ENCODE results near the gene TYRO3. TPM values are rescaled to one million over a fixed set of nuclear protein-coding genes. Genes with fewer than 3 reads are reported as not detected.

Gene TYRO3
- total RNA-seq, 4 donors from 2014 or later, result 4.6 to 8.7 (median 7.1) TPM

DNA sequence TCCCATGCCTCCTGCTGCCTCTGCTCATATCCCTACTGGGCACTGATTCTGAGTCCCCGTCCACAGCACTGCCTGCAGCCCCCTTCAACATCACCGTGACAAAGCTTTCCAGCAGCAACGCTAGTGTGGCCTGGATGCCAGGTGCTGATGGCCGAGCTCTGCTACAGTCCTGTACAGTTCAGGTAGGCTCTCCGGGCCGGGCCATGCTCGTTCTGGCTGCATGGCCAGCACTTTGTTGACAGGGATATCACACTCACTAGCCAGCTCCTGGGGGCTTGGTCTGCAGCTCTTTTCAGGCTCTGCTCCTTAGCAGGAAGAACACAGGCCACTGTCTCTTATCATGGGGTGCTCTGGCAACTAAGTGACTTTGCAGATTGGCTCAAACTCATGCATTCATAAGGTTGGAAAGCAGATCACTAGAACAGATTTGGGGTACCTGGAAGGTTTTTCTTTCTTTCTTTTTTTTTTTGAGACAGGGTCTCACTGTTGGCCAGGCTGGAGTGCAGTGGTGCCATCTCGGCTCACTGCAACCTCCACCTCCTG is 6.0 kb downstream of the TYRO3 start:
- DNase-seq (ENCODE audit: extremely low spot score), result no peak
- 89% methylated on average over 1 of the region's 8 CpGs for WGBS
- H3K4me1 ChIP-seq, result peaks cover 8 to 38% (median 25%) of the 10 kb centered on the region in 4 donors
- no peak overlapping the region for H3K27ac ChIP-seq (replicated peaks in 1 of 4)
- no peaks in the 10 kb centered on the region for H3K27me3 ChIP-seq
- no peaks in the 10 kb centered on the region for H3K9me3 ChIP-seq
- intact Hi-C loops (cut with DNase I), result no loop called here
- TF ChIP-seq POLR2AphosphoS5 (IDR thresholded peaks at IDR 0.05), result no peak
- TF ChIP-seq POLR2A (IDR thresholded peaks at IDR 0.05; ENCODE audit: low read depth), result no peak
- TF ChIP-seq EP300 (IDR thresholded peaks at IDR 0.05), result no peak
- TF ChIP-seq, protein P1, sequence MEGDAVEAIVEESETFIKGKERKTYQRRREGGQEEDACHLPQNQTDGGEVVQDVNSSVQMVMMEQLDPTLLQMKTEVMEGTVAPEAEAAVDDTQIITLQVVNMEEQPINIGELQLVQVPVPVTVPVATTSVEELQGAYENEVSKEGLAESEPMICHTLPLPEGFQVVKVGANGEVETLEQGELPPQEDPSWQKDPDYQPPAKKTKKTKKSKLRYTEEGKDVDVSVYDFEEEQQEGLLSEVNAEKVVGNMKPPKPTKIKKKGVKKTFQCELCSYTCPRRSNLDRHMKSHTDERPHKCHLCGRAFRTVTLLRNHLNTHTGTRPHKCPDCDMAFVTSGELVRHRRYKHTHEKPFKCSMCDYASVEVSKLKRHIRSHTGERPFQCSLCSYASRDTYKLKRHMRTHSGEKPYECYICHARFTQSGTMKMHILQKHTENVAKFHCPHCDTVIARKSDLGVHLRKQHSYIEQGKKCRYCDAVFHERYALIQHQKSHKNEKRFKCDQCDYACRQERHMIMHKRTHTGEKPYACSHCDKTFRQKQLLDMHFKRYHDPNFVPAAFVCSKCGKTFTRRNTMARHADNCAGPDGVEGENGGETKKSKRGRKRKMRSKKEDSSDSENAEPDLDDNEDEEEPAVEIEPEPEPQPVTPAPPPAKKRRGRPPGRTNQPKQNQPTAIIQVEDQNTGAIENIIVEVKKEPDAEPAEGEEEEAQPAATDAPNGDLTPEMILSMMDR (IDR thresholded peaks at IDR 0.05), result no peak
- peaks cover 0 to 10% (median 7%) of the 10 kb centered on the region in 4 donors for H3K36me3 ChIP-seq
- H3K4me3 ChIP-seq, result no peak overlapping the region

DNA sequence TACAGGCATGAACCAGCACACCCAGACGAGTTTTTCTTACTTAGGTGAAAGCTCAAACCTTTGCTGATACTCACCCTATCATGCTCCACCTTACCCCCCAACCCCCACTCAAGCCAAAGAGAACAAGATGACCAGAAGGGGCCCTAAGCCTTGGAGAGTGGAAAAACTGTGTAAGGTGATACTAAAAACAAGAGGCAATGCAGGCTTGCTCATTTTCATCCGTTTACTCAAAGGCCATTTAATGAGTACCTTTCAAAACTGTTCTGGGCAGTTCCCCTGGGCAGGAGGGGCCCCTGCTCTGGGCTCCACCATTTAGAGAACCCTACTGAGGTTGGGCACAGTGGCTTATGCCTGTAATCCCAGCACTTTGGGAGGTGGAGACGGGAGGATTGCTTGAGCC is 6.7 kb downstream of the TYRO3 start:
- no peak for DNase-seq (ENCODE audit: extremely low spot score)
- Histone ChIP-seq H3K4me1 (peaks cover 7 to 31% (median 18%) of the 10 kb centered on the region in 4 donors), H3K36me3 (peaks cover 0 to 17% (median 10%) of the 10 kb centered on the region in 4 donors), H3K9me3 (no peaks in the 10 kb centered on the region), H3K4me3 (no peak overlapping the region), H3K27ac (replicated peaks in 1 of 4) (no peak overlapping the region), H3K27me3 (no peaks in the 10 kb centered on the region)
- intact Hi-C loops (cut with DNase I), result no loop called here
- WGBS, result 81% methylated on average over 3 of the region's 3 CpGs
- TF ChIP-seq POLR2A (IDR thresholded peaks at IDR 0.05; ENCODE audit: low read depth), result no peak
- TF ChIP-seq EP300 (IDR thresholded peaks at IDR 0.05), result no peak
- TF ChIP-seq, protein P1 (IDR thresholded peaks at IDR 0.05), result no peak
- TF ChIP-seq POLR2AphosphoS5 (IDR thresholded peaks at IDR 0.05), result no peak

DNA sequence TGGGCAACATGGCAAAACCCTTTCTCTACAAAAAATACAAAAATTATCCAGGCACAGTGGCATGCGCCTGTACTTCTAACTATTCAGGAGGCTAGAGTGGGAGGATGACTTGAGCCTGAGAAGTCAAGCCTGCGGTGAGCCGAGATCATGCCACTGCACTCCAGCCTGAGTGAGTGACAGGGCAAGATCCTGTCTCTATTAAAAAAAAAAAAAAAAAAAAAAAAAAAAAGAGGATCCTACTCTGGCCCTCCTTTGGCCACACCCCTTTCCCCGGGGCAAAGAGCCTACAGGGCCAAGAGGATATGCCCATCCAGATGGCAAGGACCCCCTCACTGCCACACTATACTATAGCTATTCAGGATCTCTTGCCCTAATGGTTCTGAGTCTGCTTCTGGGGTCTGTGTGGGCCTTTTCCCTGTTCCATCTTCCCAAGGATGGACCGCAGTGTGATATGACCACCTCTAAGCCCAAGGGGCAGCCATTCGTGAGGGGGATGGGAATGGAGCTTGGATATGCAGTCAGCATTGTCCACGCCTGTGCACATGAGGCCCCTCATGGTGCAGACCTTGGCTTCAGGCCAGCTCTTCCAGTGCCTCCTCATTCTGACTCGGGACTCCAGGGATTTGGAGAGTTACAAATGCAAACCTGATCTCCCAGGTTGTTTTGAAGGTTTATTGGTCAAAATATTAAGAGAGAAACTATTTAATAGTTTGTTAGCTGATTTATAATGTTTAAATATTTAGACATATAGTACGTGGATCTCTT is 7.3 kb downstream of the TYRO3 start:
- WGBS, result 80% methylated on average over 8 of the region's 9 CpGs
- TF ChIP-seq POLR2A (IDR thresholded peaks at IDR 0.05; ENCODE audit: low read depth), result no peak
- Histone ChIP-seq H3K36me3 (peaks cover 0 to 23% (median 12%) of the 10 kb centered on the region in 4 donors), H3K27ac (replicated peaks in 1 of 4) (no peak overlapping the region), H3K4me3 (no peak overlapping the region), H3K9me3 (no peaks in the 10 kb centered on the region), H3K4me1 (peaks cover 5 to 27% (median 13%) of the 10 kb centered on the region in 4 donors), H3K27me3 (no peaks in the 10 kb centered on the region)
- DNase-seq (ENCODE audit: extremely low spot score), result no peak
- intact Hi-C loops (cut with DNase I), result no loop called here

DNA sequence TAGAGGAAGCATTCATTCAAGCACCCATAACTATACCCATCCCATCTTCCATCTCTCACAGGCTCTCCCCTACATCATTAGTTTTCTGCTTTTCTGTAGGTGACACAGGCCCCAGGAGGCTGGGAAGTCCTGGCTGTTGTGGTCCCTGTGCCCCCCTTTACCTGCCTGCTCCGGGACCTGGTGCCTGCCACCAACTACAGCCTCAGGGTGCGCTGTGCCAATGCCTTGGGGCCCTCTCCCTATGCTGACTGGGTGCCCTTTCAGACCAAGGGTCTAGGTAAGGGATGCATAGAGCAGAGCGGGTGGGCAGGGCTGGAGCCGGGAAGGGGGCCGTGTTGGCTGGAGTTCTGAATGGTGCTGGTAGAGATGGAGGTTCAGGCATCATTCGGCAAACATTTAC is 8.2 kb downstream of the TYRO3 start:
- Histone ChIP-seq H3K27ac (replicated peaks in 1 of 4) (no peak overlapping the region), H3K36me3 (peaks cover 0 to 32% (median 13%) of the 10 kb centered on the region in 4 donors)
- intact Hi-C loops (cut with DNase I), result no loop called here

DNA sequence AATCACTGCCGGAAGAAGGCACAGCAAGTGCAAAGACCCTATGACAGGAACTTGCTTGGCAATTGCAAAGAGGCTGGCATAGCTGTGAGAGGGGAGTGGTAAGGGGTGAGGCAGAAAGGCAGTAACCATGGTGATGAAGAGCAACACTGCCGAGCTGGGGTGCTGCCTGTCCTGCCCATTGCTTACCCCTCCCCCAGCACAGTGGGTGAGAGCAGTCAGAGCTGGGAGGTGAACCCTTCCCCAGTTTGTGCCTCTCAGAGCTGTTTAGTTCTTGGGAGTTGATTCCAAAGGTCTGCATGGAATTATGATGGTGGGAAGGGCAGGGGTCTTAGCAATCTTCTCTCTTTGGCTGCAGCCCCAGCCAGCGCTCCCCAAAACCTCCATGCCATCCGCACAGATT is 8.8 kb downstream of the TYRO3 start:
- Histone ChIP-seq H3K36me3 (peaks cover 0 to 38% (median 15%) of the 10 kb centered on the region in 4 donors), H3K27ac (replicated peaks in 1 of 4) (no peak overlapping the region)
- intact Hi-C loops (cut with DNase I), result no loop called here

More for the DNA sequence above, 8.2 kb downstream of the TYRO3 start:
- WGBS, result 92% methylated on average over 4 of the region's 6 CpGs
- Histone ChIP-seq H3K4me3 (no peak overlapping the region), H3K27me3 (no peaks in the 10 kb centered on the region), H3K4me1 (peaks cover 0 to 20% (median 8%) of the 10 kb centered on the region in 4 donors), H3K9me3 (no peaks in the 10 kb centered on the region)
- DNase-seq (ENCODE audit: extremely low spot score), result no peak
- TF ChIP-seq POLR2AphosphoS5 (IDR thresholded peaks at IDR 0.05) (no peak), EP300 (IDR thresholded peaks at IDR 0.05) (no peak), POLR2A (IDR thresholded peaks at IDR 0.05; ENCODE audit: low read depth) (no peak)
- TF ChIP-seq, protein P1 (IDR thresholded peaks at IDR 0.05), result no peak

More for the DNA sequence above, 8.8 kb downstream of the TYRO3 start:
- DNase-seq (ENCODE audit: extremely low spot score), result no peak
- Histone ChIP-seq H3K4me1 (peaks cover 0 to 15% (median 5%) of the 10 kb centered on the region in 4 donors), H3K9me3 (no peaks in the 10 kb centered on the region), H3K4me3 (no peak overlapping the region), H3K27me3 (no peaks in the 10 kb centered on the region)
- WGBS, result 92% methylated on average over 4 of the region's 4 CpGs
- TF ChIP-seq POLR2AphosphoS5 (IDR thresholded peaks at IDR 0.05), result no peak
- TF ChIP-seq, protein P1 (IDR thresholded peaks at IDR 0.05), result no peak
- TF ChIP-seq EP300 (IDR thresholded peaks at IDR 0.05), result no peak
- no peak for TF ChIP-seq POLR2A (IDR thresholded peaks at IDR 0.05; ENCODE audit: low read depth)

Data from esophagus muscularis mucosa (tissue), 4 donors.